Measurements from ENCODE around the gene SLC1A4.

- TF ChIP-seq ZSCAN18 (tag by site-specific recombination; IDR thresholded peaks at IDR 0.05) (no peak), ZFP69B (tag by site-specific recombination; IDR thresholded peaks at IDR 0.05) (no peak), CTCF (tag by site-specific recombination; IDR thresholded peaks at IDR 0.05) (no peak), ZFP41 (tag by site-specific recombination; IDR thresholded peaks at IDR 0.05; ENCODE audit: borderline replicate concordance) (no peak), ZNF510 (tag by site-specific recombination; IDR thresholded peaks at IDR 0.05; ENCODE audit: insufficient replicate concordance) (no peak), ZNF324 (tag by site-specific recombination; IDR thresholded peaks at IDR 0.05) (no peak), ZNF10 (tag by site-specific recombination; IDR thresholded peaks at IDR 0.05) (no peak)
Observed at GRCh38 chr2:65070856-65071255, 81.7 kb downstream of the SLC1A4 start.

Data from HEK293 (cell line).